SK-N-SH (cell line): ENCODE data around the gene FRMD4B. TPM values are rescaled to one million over a fixed set of nuclear protein-coding genes. Genes with fewer than 3 reads are reported as not detected.
A peak's percentile ranks its signal among the peaks of the same experiment; 100 is the strongest.

ENCODE experiments used
- CTCF ChIA-PET: fragments of 300-600, 350-600 bp; formaldehyde crosslinking; extraction: SDS; loops from one replicate; lab custom pipeline; 2021; lab: Yijun Ruan, JAX
- POLR2A ChIA-PET: fragments of 350-600 bp; sonication (Branson Sonifier 250); formaldehyde crosslinking; extraction: SDS; loops from one replicate; lab custom pipeline; 2020; ENCODE audit warnings: antibody characterized with exemption, inconsistent platforms; lab: Yijun Ruan, JAX
- DNase-seq: peaks from one replicate; pipeline ENCODE4 v3.0.0; 2012
- H2AFZ ChIP-seq: fragments of 200-600 bp; sonication (generic); 2 replicates; pipeline ENCODE4 v1.8.1; 2016; ENCODE audit warnings: antibody characterized with exemption, mild to moderate bottlenecking, low read depth
- H3F3A ChIP-seq: fragments of 200-600 bp; sonication (generic); replicated peaks from 2 replicates; pipeline ENCODE3; 2016; ENCODE audit warnings: antibody characterized with exemption, mild to moderate bottlenecking; ENCODE audit not compliant: insufficient read depth
- H3K27ac ChIP-seq, 2 experiments: fragments of 200-500 bp in 1 of 2; fragments of 200-600 bp in 1 of 2; sonication (Bioruptor generic) in 1 of 2; sonication (generic), shearing (Covaris generic) in 1 of 2; 2 replicates each; pipeline versions ENCODE4 v1.5.1 to v1.6.1; 2014 to 2016; ENCODE audit warnings: low read depth in 2 of 2, inconsistent platforms in 1 of 2, low read length in 1 of 2, mild to moderate bottlenecking in 1 of 2, mixed read lengths in 1 of 2
- H3K27me3 ChIP-seq: fragments of 200-600 bp; sonication (generic), shearing (Covaris generic); 2 replicates; pipeline ENCODE4 v1.6.1; 2016; ENCODE audit warnings: mixed run types; ENCODE audit not compliant: insufficient read depth
- H3K36me3 ChIP-seq, 2 experiments: fragments of 200-500 bp in 1 of 2; fragments of 200-600 bp in 1 of 2; sonication (Bioruptor generic) in 1 of 2; sonication (generic) in 1 of 2; replicated peaks in 1 of 2; 2 replicates each; pipeline versions ENCODE3 to v1.5.1; 2014 to 2016; ENCODE audit warnings: low read length in 1 of 2, mild to moderate bottlenecking in 1 of 2; ENCODE audit not compliant: insufficient read depth in 2 of 2, control insufficient read depth in 1 of 2
- H3K4me1 ChIP-seq, 2 experiments: fragments of 200-500 bp in 1 of 2; fragments of 200-600 bp in 1 of 2; sonication (Bioruptor generic) in 1 of 2; sonication (generic), shearing (Covaris generic) in 1 of 2; 2 replicates each; pipeline versions ENCODE4 v1.5.1 to v1.6.1; 2014 to 2016; ENCODE audit warnings: low read depth in 1 of 2, low read length in 1 of 2, mixed run types in 1 of 2; ENCODE audit not compliant: insufficient read depth in 2 of 2, control insufficient read depth in 1 of 2
- H3K4me2 ChIP-seq: fragments of 200-600 bp; sonication (generic), shearing (Covaris generic); 2 replicates; pipeline ENCODE4 v1.6.1; 2017; ENCODE audit warnings: mixed run types
- H3K4me3 ChIP-seq, 2 experiments: fragments of 200-500 bp in 1 of 2; fragments of 200-600 bp in 1 of 2; sonication (Bioruptor generic) in 1 of 2; sonication (generic), shearing (Covaris generic) in 1 of 2; 2 replicates each; pipeline versions ENCODE4 v1.5.1 to v1.8.1; 2014 to 2016; ENCODE audit warnings: low read depth in 2 of 2, inconsistent platforms in 1 of 2, low read length in 1 of 2, mild to moderate bottlenecking in 1 of 2, mixed read lengths in 1 of 2, moderate library complexity in 1 of 2
- H3K79me2 ChIP-seq: fragments of 200-600 bp; sonication (generic); 2 replicates; pipeline ENCODE4 v1.8.1; 2017; ENCODE audit warnings: mild to moderate bottlenecking; ENCODE audit not compliant: insufficient read depth
- H3K9ac ChIP-seq: fragments of 200-600 bp; sonication (generic); 2 replicates; pipeline ENCODE4 v1.6.1; 2017; ENCODE audit warnings: mixed run types
- H3K9me2 ChIP-seq: fragments of 200-600 bp; sonication (generic); 2 replicates; pipeline ENCODE4 v1.6.1; 2017; ENCODE audit warnings: mixed run types
- H3K9me3 ChIP-seq: fragments of 200-600 bp; sonication (generic); 2 replicates; pipeline ENCODE4 v1.6.1; 2017; ENCODE audit warnings: mixed run types, mild to moderate bottlenecking, moderate library complexity
- H4K20me1 ChIP-seq: fragments of 200-600 bp; sonication (generic); 2 replicates; pipeline ENCODE4 v1.6.1; 2017; ENCODE audit warnings: mild to moderate bottlenecking, mixed run types; ENCODE audit not compliant: insufficient read depth
- CHD2 ChIP-seq: fragments of 150-350 bp; IDR thresholded peaks from 2 replicates; pipeline ENCODE4 v1.6.1; 2018; ENCODE audit warnings: low read length; ENCODE audit not compliant: partially characterized antibody
- CTCF ChIP-seq: fragments of 200-600 bp; sonication (generic); IDR thresholded peaks from 2 replicates; pipeline ENCODE4 v1.6.1; 2017; ENCODE audit warnings: antibody characterized with exemption, mild to moderate bottlenecking, moderate library complexity
- EZH2phosphoT487 ChIP-seq: fragments of 200-600 bp; sonication (generic); IDR thresholded peaks from 2 replicates; pipeline ENCODE4 v1.6.1; 2017; ENCODE audit warnings: low read depth, mixed run types, mild to moderate bottlenecking, antibody characterized with exemption, moderate library complexity, borderline replicate concordance
- FOXM1 ChIP-seq: IDR thresholded peaks from 2 replicates; pipeline ENCODE4 v1.4.0; 2012; ENCODE audit warnings: low read depth, mild to moderate bottlenecking
- MXI1 ChIP-seq: IDR thresholded peaks from 2 replicates; pipeline ENCODE4 v1.6.1; 2012; ENCODE audit warnings: mild to moderate bottlenecking, low read depth, low read length, improper control_type of control experiment
- POLR2AphosphoS5 ChIP-seq: IDR thresholded peaks from 2 replicates; pipeline ENCODE4 v1.6.1; 2012; ENCODE audit warnings: low read depth, low read length
- RAD21 ChIP-seq: IDR thresholded peaks from 2 replicates; pipeline ENCODE4 v1.6.1; 2012; ENCODE audit warnings: mild to moderate bottlenecking, low read length
- SMC3 ChIP-seq: IDR thresholded peaks from 2 replicates; pipeline ENCODE4 v1.6.1; 2012; ENCODE audit warnings: low read depth, low read length, improper control_type of control experiment
- TEAD4 ChIP-seq: IDR thresholded peaks from 2 replicates; pipeline ENCODE4 v1.4.0; 2012; ENCODE audit warnings: mild to moderate bottlenecking, borderline replicate concordance; ENCODE audit not compliant: insufficient read depth
- YY1 ChIP-seq: IDR thresholded peaks from 2 replicates; pipeline ENCODE4 v1.4.0; 2012; ENCODE audit warnings: low read depth, mild to moderate bottlenecking
- WGBS: methylation state at CpG from one replicate; pipeline ENCODE4 v1.1.6; 2017; ENCODE audit warnings: low lambda C conversion rate; 5-methylcytosine and 5-hydroxymethylcytosine counted together
- polyA plus RNA-seq, 3 experiments: library from polyadenylated mRNA; depleted of rRNA; stranded (reverse); fragments of >200 nt; gene quantifications; 2 replicates each; pipeline ENCODE4 v1.2.3, GENCODE V29; 2012

The FRMD4B gene
- polyA plus RNA-seq, 1 of the 3 experiments (the other 2 are of a cell fraction): 0.53 TPM

- TF ChIP-seq CTCF (no peak), EZH2phosphoT487 (no peak), POLR2AphosphoS5 (no peak), YY1 (no peak)
Observed at GRCh38 chr3:69121513-69121912, 264.4 kb downstream of the FRMD4B start (continued).

DNA sequence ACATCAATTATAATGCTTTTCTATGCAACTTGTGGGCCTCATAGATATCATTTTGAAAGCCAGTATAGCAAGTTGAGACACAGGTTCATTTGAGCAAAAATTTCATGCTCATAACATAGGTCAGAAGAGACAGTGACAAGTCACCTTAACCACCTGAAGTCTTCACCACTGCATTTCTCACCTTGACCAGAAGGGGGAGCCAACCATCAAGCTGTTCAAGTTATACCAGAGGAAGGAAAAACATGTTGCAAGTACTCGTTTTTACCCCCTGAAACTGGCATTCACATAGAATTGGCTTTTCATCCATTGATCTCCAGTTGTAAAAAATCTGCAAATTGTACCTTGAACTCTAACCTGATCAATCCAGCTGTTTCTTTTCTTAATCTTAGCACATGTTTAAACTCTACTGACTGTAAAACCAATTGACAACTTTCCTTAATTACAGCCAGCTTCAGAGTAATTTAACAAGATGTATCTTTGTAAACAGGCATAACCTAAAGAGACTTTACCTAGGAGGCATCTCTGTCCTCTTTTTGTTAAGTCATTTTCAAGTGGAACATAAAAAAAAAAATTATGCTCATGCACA, 264.9 kb downstream of the FRMD4B start:
- Histone ChIP-seq H3K9ac (no peak overlapping the region), H3K36me3 (no peaks in the 10 kb centered on the region), H3K27ac (no peak overlapping the region), H3K4me1 (no peaks in the 10 kb centered on the region), H4K20me1 (no peaks in the 10 kb centered on the region), H3K9me2 (no peaks in the 10 kb centered on the region), H3K4me2 (no peak overlapping the region), H3K79me2 (no peaks in the 10 kb centered on the region), H3K9me3 (no peaks in the 10 kb centered on the region), H2AFZ (peak overlapping the region; percentile 14; the same call in 1 of the 2 replicates), H3K4me3 (no peak overlapping the region; a peak in 1 of 4 replicates), H3F3A (no peaks in the 10 kb centered on the region), H3K27me3 (no peaks in the 10 kb centered on the region)
- WGBS: 0% methylated on average over 1 of the region's 1 CpG
- ChIA-PET CTCF (interaction anchor here (0.6 to 6.7 kb wide), 46 partner anchors 10 to 865 kb away, joined by 3 to 58 read pairs (median 4); partner anchors contain the start of genes ARL6IP5 and TMF1), POLR2A (no interaction called here)
- DNase-seq: peak; percentile 37
- TF ChIP-seq POLR2AphosphoS5 (no peak), TEAD4 (no peak), MXI1 (no peak), RAD21 (peak; percentile 86), CHD2 (no peak), SMC3 (peak; percentile 78), FOXM1 (no peak), CTCF (peak; percentile 97)
- TF ChIP-seq, all 33 proteins: peak for 3
